Body of pancreas (tissue), 4 donors: Measurements from ENCODE around the gene CLPTM1.
"Not testable (repeated sequence)": the region's sequence is repeated elsewhere in the genome, so short reads cannot be mapped to it uniquely, and the experiment has no call there.

ENCODE experiments used
- POLR2A ChIP-seq, 3 donors: fragments of 450-650 bp; IDR thresholded peaks; one replicate each; pipeline ENCODE4 v1.6.1; 2016; ENCODE audit warnings: antibody characterized with exemption in 3 of 3, mild to moderate bottlenecking in 2 of 3
- TF ChIP-seq, protein P1 (sequence below), 7 experiments: fragments of 450-650 bp in 4 of 7; fragments of 200-600 bp in 3 of 7; sonication (generic) in 3 of 7; IDR thresholded peaks; one replicate each; pipeline ENCODE4 v1.5.1; 2016 to 2019; ENCODE audit warnings: antibody characterized with exemption in 7 of 7

DNA sequence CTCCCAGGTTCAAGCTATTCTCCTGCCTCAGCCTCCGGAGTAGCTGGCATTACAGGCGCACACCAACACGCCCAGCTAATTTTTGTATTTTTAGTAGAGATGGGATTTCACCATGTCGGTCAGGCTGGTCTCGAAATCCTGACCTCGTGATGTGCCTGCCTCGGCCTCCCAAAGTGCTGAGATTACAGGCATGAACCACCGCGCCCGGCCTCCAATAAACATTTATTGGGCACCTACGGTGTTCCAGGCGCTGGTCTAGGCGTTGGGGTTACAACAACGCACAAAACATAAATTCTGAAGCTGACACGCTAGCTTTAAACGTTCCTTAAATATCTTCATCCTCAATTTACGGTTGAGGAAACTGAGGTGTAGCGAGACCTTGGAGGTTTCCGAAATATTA, 45.5 kb downstream of the CLPTM1 start:
- TF ChIP-seq POLR2A (IDR thresholded peaks at IDR 0.05): not testable (repeated sequence)
- TF ChIP-seq, protein P1, sequence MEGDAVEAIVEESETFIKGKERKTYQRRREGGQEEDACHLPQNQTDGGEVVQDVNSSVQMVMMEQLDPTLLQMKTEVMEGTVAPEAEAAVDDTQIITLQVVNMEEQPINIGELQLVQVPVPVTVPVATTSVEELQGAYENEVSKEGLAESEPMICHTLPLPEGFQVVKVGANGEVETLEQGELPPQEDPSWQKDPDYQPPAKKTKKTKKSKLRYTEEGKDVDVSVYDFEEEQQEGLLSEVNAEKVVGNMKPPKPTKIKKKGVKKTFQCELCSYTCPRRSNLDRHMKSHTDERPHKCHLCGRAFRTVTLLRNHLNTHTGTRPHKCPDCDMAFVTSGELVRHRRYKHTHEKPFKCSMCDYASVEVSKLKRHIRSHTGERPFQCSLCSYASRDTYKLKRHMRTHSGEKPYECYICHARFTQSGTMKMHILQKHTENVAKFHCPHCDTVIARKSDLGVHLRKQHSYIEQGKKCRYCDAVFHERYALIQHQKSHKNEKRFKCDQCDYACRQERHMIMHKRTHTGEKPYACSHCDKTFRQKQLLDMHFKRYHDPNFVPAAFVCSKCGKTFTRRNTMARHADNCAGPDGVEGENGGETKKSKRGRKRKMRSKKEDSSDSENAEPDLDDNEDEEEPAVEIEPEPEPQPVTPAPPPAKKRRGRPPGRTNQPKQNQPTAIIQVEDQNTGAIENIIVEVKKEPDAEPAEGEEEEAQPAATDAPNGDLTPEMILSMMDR (IDR thresholded peaks at IDR 0.05): not testable (repeated sequence)
